CD4-positive, alpha-beta T cell treated with Interferon alpha-2 for 1 hour (primary cell): ENCODE measurements around the gene ETHE1.
A peak's percentile ranks its signal among the peaks of the same experiment; 100 is the strongest.

Experiments
- DNase-seq, 2 donors: peaks; one replicate each; pipeline ENCODE4 v3.0.0-alpha.2; 2020 to 2022

The ETHE1 gene

GRCh38 chr19:43526884-43527859 lies at the start of gene ETHE1:
TSS of gene ETHE1 (minus strand) at chr19:43527201. CDS start at chr19:43527177, 24 bp downstream.
- peak; percentile 55 to 74 for DNase-seq

GRCh38 chr19:43575955-43576878 lies 49.2 kb upstream of the ETHE1 start:
- no peak for DNase-seq

- DNase-seq, result peak; percentile 98 to 99
Measured at GRCh38 chr19:43575156-43575950, 48.4 kb upstream of the ETHE1 start, which contains the start of the genes PINLYP and XRCC1. TSS of gene PINLYP (plus strand) at chr19:43575801. CDS start at chr19:43577192, 1,391 bp downstream. TSS of gene XRCC1 (minus strand) at chr19:43575527. CDS start at chr19:43575458, 69 bp downstream.

- no peak for DNase-seq
Measured at GRCh38 chr19:43574424-43575155, 47.6 kb upstream of the ETHE1 start.

GRCh38 chr19:43572171-43572588 lies 45.2 kb upstream of the ETHE1 start:
- DNase-seq, result no peak

GRCh38 chr19:43570174-43570791 lies 43.3 kb upstream of the ETHE1 start:
- DNase-seq, result no peak

GRCh38 chr19:43569657-43570056 lies 42.7 kb upstream of the ETHE1 start:
- DNase-seq, result no peak

- no peak for DNase-seq
Measured at GRCh38 chr19:43564800-43565199, 37.8 kb upstream of the ETHE1 start.

- DNase-seq, result no peak
Measured at GRCh38 chr19:43563816-43564457, 36.9 kb upstream of the ETHE1 start.

- peak; percentile 90 to 91 for DNase-seq
Measured at GRCh38 chr19:43562698-43563241, 35.8 kb upstream of the ETHE1 start.

- DNase-seq, result no peak
Measured at GRCh38 chr19:43562226-43562697, 35.3 kb upstream of the ETHE1 start.

GRCh38 chr19:43561139-43561970 lies 34.4 kb upstream of the ETHE1 start:
- DNase-seq, result no peak

GRCh38 chr19:43560687-43561086 lies 33.7 kb upstream of the ETHE1 start:
- no peak for DNase-seq

- DNase-seq, result peak; percentile 82 to 90
Measured at GRCh38 chr19:43555185-43555770, 28.3 kb upstream of the ETHE1 start.

- DNase-seq, result no peak
Measured at GRCh38 chr19:43554317-43554895, 27.4 kb upstream of the ETHE1 start.

GRCh38 chr19:43553656-43554055 lies 26.7 kb upstream of the ETHE1 start:
- DNase-seq, result no peak

- no peak for DNase-seq
Measured at GRCh38 chr19:43552616-43553015, 25.6 kb upstream of the ETHE1 start.

- no peak for DNase-seq
Measured at GRCh38 chr19:43552198-43552450, 25.1 kb upstream of the ETHE1 start.
